Measurements from ENCODE around the gene NEMF. TPM values are rescaled to one million over a fixed set of nuclear protein-coding genes. Genes with fewer than 3 reads are reported as not detected.
"Not testable (repeated sequence)": the region's sequence is repeated elsewhere in the genome, so short reads cannot be mapped to it uniquely, and the experiment has no call there.

Gene NEMF
- total RNA-seq, 1 donor = 63.9 TPM

DNA sequence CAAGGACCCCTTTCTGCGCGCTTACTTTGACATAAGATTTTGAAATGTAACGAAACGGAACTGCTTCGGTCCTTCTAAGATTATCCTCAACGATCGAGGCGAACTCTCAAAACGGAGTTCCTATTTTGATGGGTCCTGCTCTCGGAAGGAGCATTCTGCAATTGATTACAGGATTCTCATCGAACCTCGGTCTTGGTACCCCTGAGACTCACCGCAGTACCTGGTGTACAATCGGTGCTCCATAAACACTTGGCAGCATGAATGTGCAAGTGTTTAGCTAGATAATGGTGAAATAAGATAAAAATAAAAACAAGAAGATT, 530 bp upstream of the NEMF start:
- no peak for DNase-seq (ENCODE audit: low read depth)
- peak overlapping the region; percentile 99 for H3K4me3 ChIP-seq (ENCODE audit: low read depth, low read length)
- TF ChIP-seq, protein P1, sequence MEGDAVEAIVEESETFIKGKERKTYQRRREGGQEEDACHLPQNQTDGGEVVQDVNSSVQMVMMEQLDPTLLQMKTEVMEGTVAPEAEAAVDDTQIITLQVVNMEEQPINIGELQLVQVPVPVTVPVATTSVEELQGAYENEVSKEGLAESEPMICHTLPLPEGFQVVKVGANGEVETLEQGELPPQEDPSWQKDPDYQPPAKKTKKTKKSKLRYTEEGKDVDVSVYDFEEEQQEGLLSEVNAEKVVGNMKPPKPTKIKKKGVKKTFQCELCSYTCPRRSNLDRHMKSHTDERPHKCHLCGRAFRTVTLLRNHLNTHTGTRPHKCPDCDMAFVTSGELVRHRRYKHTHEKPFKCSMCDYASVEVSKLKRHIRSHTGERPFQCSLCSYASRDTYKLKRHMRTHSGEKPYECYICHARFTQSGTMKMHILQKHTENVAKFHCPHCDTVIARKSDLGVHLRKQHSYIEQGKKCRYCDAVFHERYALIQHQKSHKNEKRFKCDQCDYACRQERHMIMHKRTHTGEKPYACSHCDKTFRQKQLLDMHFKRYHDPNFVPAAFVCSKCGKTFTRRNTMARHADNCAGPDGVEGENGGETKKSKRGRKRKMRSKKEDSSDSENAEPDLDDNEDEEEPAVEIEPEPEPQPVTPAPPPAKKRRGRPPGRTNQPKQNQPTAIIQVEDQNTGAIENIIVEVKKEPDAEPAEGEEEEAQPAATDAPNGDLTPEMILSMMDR (IDR thresholded peaks at IDR 0.05; ENCODE audit: insufficient read depth, low read length) = no peak

DNA sequence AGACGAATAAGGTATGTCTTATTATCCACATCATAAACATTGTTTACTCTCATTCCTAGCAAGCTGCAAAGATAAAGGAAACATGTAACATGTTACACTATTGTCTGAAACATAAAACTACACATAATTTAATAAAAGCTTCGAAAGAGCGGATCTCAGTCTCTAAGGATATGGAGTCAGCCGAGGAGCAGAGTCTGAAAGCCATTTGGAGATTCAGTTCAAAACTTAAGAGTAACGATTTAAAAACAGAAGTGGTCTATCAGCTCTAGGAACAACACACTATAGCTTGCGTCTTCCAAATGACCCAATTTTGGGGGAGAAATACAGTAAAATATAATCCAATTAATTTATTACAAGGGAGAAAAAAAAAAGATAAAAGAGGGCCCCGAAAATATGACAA, 775 bp downstream of the NEMF start:
- DNase-seq (ENCODE audit: low read depth) = peak; percentile 10
- TF ChIP-seq, protein P1 (IDR thresholded peaks at IDR 0.05; ENCODE audit: insufficient read depth, low read length) = no peak

DNA sequence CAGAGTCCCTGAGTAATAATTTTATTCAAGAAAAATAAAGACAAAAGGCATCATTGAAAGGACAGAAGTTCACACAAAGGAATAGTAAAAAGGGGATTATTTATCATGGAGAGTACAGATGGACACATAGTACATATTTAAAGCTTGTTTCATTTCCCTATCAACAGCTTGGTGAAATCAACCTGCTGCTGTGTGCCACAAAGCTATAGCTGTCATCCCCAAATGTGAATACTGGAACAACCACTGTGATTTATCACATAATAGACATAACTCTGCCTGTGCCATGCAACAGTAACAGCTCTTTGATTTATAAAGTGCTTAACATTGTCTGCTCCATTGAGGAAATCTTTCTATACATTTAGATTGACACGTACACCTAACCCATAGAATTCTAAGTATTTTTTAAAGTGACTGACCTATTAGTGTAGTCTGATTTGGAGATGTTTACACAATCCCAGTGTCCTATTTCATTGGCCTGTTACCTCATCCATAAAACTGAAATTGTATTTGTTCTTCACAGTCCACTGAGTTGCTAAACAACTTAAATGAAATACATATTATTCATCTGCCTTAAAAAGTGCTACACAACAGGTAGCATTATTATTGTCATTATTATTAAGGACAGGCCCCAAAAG, 3.3 kb downstream of the NEMF start:
- no peak for DNase-seq (ENCODE audit: low read depth)
- TF ChIP-seq, protein P1 (IDR thresholded peaks at IDR 0.05; ENCODE audit: insufficient read depth, low read length) = no peak
- H3K4me3 ChIP-seq (ENCODE audit: low read depth, low read length) = no peak overlapping the region

More for the DNA sequence above, 775 bp downstream of the NEMF start:
- peak overlapping the region; percentile 99 for H3K4me3 ChIP-seq (ENCODE audit: low read depth, low read length)

DNA sequence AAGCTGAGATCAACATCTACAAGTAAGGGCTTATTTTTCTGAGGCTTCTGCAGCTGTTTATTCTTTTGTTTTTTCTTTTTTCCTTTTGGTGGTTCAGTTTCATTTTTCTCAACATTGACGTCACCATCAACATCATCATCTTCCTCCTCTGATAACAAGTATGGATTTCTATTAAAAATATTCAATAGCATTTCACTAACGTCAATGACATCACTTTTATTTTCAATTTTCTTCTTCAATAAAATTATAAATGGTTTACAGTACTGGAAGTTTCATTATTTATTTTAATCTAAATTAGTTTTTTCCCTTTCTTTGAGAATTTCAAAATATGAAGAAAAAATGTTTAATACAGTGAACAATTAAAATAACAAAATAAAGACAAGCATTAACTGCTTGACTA, 23.9 kb downstream of the NEMF start:
- TF ChIP-seq, protein P1 (IDR thresholded peaks at IDR 0.05; ENCODE audit: insufficient read depth, low read length) = no peak
- H3K4me3 ChIP-seq (ENCODE audit: low read depth, low read length) = no peak overlapping the region
- DNase-seq (ENCODE audit: low read depth) = no peak

DNA sequence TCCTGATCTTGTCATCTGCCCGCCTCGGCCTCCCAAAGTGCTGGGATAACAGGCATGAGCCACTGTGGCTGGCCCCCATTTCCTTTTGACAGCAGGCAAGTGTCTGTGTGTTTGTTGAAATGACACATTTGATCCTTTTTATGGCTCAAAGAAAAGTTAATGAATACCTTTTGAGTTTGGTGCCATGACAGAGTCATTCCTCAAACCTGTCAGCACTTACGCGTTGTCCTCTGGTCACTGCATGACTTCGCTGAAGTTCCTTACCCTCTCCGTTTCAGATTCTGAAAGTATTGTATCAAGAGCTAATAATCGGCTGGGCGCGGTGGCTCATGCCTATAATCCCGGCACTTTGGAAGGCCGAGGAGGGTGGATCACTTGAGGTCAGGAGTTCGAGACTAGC, 32.4 kb downstream of the NEMF start:
- no peak overlapping the region for H3K4me3 ChIP-seq (ENCODE audit: low read depth, low read length)
- TF ChIP-seq, protein P1 (IDR thresholded peaks at IDR 0.05; ENCODE audit: insufficient read depth, low read length) = no peak
- DNase-seq (ENCODE audit: low read depth) = no peak

DNA sequence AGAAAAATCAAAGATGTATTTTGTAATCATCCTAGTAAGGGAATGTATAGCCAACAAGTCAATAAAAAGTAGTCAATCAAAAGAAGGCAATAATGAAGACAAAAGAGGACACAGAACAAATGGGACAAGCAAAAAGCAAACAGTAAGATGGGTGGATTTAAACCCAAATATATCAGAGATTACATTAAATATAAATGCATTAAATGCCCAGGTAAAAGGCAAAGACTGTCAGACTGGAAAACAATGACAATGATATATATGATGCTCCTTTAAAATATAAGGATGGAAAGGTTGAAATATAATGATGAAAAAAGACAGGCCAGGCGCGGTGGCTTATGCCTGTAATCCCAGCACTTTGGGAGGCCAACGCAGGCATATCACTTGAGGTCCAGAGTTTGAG, 35.7 kb downstream of the NEMF start:
- TF ChIP-seq, protein P1 (IDR thresholded peaks at IDR 0.05; ENCODE audit: insufficient read depth, low read length) = no peak
- no peak overlapping the region for H3K4me3 ChIP-seq (ENCODE audit: low read depth, low read length)
- DNase-seq (ENCODE audit: low read depth) = no peak

DNA sequence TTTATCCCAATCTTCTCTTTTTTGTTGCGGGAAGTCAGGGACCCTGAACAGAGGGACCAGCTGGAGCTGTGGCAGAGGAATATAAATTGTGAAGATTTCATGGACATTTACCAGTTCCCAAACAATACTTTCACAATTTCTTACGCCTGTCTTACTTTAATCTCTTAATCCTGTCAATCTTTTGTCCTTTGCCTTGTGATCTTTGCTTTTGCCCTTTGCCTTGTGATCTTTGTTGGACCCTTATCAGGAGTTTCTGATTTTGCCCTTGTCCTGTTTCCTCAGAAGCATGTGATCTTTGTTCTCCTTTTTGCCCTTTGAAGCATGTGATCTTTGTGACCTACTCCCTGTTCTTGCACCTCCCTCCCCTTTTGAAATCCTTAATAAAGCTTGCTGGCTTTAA, 36.5 kb downstream of the NEMF start:
- H3K4me3 ChIP-seq (ENCODE audit: low read depth, low read length) = not testable (repeated sequence)

More for the DNA sequence above, 36.5 kb downstream of the NEMF start:
- DNase-seq (ENCODE audit: low read depth) = not testable (repeated sequence)
